ENCODE data around the gene NRG2. TPM values are rescaled to one million over a fixed set of nuclear protein-coding genes. Genes with fewer than 3 reads are reported as not detected.

The NRG2 gene
- polyA plus RNA-seq, 2 of the 4 experiments (the other 2 are of a cell fraction): 1.0 to 1.1 TPM

DNA sequence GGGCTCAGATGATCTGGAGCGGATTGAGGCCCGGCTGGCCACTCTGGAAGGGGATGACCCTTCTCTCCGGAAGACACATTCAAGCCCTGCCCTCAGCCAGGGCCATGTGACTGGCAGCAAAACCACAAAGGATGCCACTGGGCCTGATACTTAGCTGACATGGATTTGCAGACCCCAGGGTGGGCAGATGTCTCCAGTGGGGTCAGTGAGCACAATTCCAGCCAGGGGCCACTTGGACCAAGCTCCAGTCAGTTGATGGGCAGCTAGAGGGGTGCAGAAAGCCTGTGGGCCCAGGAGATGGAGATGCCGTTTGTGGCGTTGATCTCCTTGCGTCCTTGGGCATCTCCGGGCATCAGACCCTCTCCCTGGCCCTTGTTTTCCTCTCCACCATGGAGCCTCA, 200.8 kb downstream of the NRG2 start:
- POLR2A ChIA-PET: no interaction called here
- H3K27ac ChIP-seq: no peak overlapping the region
- FAIRE-seq (no peak), DNase-seq (ENCODE audit: low read depth in 1 of 2, low spot score in 1 of 2) (no peak), ATAC-seq (no peak)
- CTCF ChIA-PET: interaction anchor here (0.9 to 12.5 kb wide), 9 partner anchors 9 to 209 kb away, joined by 3 to 193 read pairs (median 16); no protein-coding TSS in a partner anchor
- H3K4me1 ChIP-seq: peaks cover 4% of the 10 kb centered on the region
- H3K4me3 ChIP-seq: no peak overlapping the region
- TF ChIP-seq KDM5A (IDR thresholded peaks at IDR 0.05) (no peak), HEYL (CRISPR knock-in tag; IDR thresholded peaks at IDR 0.05) (no peak), FOSB (CRISPR knock-in tag; IDR thresholded peaks at IDR 0.05) (no peak), EHF (CRISPR knock-in tag; IDR thresholded peaks at IDR 0.05) (no peak), PHF8 (IDR thresholded peaks at IDR 0.05; ENCODE audit: borderline replicate concordance, low read depth) (no peak), RFX5 (IDR thresholded peaks at IDR 0.05) (no peak)
- TF ChIP-seq, protein P1, sequence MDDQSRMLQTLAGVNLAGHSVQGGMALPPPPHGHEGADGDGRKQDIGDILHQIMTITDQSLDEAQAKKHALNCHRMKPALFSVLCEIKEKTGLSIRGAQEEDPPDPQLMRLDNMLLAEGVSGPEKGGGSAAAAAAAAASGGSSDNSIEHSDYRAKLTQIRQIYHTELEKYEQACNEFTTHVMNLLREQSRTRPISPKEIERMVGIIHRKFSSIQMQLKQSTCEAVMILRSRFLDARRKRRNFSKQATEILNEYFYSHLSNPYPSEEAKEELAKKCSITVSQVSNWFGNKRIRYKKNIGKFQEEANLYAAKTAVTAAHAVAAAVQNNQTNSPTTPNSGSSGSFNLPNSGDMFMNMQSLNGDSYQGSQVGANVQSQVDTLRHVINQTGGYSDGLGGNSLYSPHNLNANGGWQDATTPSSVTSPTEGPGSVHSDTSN (IDR thresholded peaks at IDR 0.05): no peak
- TF ChIP-seq, protein P2, sequence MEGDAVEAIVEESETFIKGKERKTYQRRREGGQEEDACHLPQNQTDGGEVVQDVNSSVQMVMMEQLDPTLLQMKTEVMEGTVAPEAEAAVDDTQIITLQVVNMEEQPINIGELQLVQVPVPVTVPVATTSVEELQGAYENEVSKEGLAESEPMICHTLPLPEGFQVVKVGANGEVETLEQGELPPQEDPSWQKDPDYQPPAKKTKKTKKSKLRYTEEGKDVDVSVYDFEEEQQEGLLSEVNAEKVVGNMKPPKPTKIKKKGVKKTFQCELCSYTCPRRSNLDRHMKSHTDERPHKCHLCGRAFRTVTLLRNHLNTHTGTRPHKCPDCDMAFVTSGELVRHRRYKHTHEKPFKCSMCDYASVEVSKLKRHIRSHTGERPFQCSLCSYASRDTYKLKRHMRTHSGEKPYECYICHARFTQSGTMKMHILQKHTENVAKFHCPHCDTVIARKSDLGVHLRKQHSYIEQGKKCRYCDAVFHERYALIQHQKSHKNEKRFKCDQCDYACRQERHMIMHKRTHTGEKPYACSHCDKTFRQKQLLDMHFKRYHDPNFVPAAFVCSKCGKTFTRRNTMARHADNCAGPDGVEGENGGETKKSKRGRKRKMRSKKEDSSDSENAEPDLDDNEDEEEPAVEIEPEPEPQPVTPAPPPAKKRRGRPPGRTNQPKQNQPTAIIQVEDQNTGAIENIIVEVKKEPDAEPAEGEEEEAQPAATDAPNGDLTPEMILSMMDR (IDR thresholded peaks at IDR 0.05): no peak
- 74% methylated on average over 7 of the region's 7 CpGs for WGBS (ENCODE audit: missing lambda C conversion rate)
- no peaks in the 10 kb centered on the region for H3K9me3 ChIP-seq
- H3K4me2 ChIP-seq: no peak overlapping the region

DNA sequence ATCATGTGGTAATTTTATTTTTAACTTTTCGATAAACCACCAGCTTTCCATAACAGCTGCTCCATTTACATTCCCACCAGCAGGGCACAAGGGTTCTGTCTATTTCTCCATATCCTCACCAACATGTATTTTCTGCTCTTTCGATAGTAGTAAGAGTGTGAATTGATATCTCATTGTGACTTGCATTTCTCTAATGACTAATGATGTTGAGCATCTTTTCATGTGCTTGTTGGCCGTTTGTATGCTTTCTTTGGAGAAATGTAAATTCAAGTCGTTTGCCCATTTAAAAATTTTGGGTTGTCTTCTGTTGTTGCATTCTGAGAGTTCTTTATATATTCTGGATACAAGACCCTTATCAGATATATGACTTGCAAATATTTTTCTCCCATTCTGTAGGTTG, 201.6 kb downstream of the NRG2 start:
- Histone ChIP-seq H3K4me3 (no peak overlapping the region), H3K27ac (no peak overlapping the region), H3K4me1 (no peaks in the 10 kb centered on the region), H3K9me3 (no peaks in the 10 kb centered on the region), H3K4me2 (no peak overlapping the region)
- 29% methylated on average over 4 of the region's 4 CpGs for WGBS (ENCODE audit: missing lambda C conversion rate)
- ChIA-PET CTCF (interaction anchor here (0.9 to 12.5 kb wide), 4 partner anchors 8 to 58 kb away, joined by 3 to 193 read pairs (median 12); no protein-coding TSS in a partner anchor), POLR2A (no interaction called here)
- TF ChIP-seq NFE2L2 (conservative IDR thresholded peaks at IDR 0.05; ENCODE audit: low read length) (0 out of 2 replicates have a peak, but pooled peaks have one; percentile 49), POLR2A (IDR thresholded peaks at IDR 0.05; ENCODE audit: low read length) (no peak), ZNF302 (CRISPR knock-in tag; IDR thresholded peaks at IDR 0.05) (no peak), NR3C1 (IDR thresholded peaks at IDR 0.05) (no peak)
- DNase-seq (ENCODE audit: low read depth in 1 of 2, low spot score in 1 of 2) (no peak), FAIRE-seq (no peak), ATAC-seq (no peak)

DNA sequence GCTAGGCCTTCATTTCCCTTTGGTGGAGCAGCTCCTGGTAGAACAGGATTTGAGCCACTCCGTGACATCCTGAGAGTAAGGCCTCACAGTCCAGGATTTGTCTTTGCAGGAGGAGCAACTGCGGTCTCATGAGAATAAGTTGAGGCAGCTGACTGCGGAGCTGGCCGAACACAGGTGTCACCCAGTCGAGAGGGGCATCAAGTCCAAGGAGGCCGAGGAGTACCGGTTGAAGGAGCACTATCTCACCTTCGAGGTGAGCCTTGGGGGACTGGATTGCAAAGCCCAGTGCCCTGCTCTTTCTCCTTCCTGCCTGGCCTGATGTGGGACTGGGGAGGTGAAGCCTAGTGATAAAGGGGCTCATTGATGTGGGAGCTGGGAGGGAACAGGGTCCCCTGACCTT, 203.2 kb downstream of the NRG2 start:
- Histone ChIP-seq H3K9me3 (no peaks in the 10 kb centered on the region), H3K27ac (no peak overlapping the region), H3K4me2 (no peak overlapping the region), H3K4me1 (no peaks in the 10 kb centered on the region), H3K4me3 (no peak overlapping the region)
- DNase-seq (ENCODE audit: low read depth in 1 of 2, low spot score in 1 of 2) (no peak), ATAC-seq (no peak), FAIRE-seq (no peak)
- 64% methylated on average over 8 of the region's 8 CpGs for WGBS (ENCODE audit: missing lambda C conversion rate)
- ChIA-PET POLR2A (interaction anchor here (0.7 kb wide), 1 partner anchor 288 kb away, joined by 5 read pairs; no protein-coding TSS in a partner anchor), CTCF (interaction anchor here (1.0 to 5.6 kb wide), 6 partner anchors 18 to 129 kb away, joined by 3 to 43 read pairs (median 6); no protein-coding TSS in a partner anchor)
- no peak for TF ChIP-seq ZFP36 (IDR thresholded peaks at IDR 0.05; ENCODE audit: borderline replicate concordance, partially characterized antibody)
- no peak for TF ChIP-seq GATA3 (IDR thresholded peaks at IDR 0.05; ENCODE audit: borderline replicate concordance)
- TF ChIP-seq NR3C1 (IDR thresholded peaks at IDR 0.05): no peak
- TF ChIP-seq SREBF2 (IDR thresholded peaks at IDR 0.05): no peak
- TF ChIP-seq CHD4 (IDR thresholded peaks at IDR 0.05; ENCODE audit: borderline replicate concordance): no peak
- no peak for TF ChIP-seq ESRRA (IDR thresholded peaks at IDR 0.05; ENCODE audit: borderline replicate concordance, low read length)
- TF ChIP-seq HOXB5 (CRISPR knock-in tag; IDR thresholded peaks at IDR 0.05): no peak
- TF ChIP-seq CBX8 (IDR thresholded peaks at IDR 0.05): no peak
- TF ChIP-seq, protein P3, sequence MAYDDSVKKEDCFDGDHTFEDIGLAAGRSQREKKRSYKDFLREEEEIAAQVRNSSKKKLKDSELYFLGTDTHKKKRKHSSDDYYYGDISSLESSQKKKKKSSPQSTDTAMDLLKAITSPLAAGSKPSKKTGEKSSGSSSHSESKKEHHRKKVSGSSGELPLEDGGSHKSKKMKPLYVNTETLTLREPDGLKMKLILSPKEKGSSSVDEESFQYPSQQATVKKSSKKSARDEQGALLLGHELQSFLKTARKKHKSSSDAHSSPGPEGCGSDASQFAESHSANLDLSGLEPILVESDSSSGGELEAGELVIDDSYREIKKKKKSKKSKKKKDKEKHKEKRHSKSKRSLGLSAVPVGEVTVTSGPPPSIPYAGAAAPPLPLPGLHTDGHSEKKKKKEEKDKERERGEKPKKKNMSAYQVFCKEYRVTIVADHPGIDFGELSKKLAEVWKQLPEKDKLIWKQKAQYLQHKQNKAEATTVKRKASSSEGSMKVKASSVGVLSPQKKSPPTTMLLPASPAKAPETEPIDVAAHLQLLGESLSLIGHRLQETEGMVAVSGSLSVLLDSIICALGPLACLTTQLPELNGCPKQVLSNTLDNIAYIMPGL (CRISPR knock-in tag; IDR thresholded peaks at IDR 0.05; ENCODE audit: borderline replicate concordance): no peak
- TF ChIP-seq NFE2L2 (conservative IDR thresholded peaks at IDR 0.05; ENCODE audit: low read length): no peak
- TF ChIP-seq, protein P4, sequence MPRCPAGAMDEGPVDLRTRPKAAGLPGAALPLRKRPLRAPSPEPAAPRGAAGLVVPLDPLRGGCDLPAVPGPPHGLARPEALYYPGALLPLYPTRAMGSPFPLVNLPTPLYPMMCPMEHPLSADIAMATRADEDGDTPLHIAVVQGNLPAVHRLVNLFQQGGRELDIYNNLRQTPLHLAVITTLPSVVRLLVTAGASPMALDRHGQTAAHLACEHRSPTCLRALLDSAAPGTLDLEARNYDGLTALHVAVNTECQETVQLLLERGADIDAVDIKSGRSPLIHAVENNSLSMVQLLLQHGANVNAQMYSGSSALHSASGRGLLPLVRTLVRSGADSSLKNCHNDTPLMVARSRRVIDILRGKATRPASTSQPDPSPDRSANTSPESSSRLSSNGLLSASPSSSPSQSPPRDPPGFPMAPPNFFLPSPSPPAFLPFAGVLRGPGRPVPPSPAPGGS (IDR thresholded peaks at IDR 0.05): no peak
- no peak for TF ChIP-seq CEBPB (IDR thresholded peaks at IDR 0.05)
- TF ChIP-seq, protein P2 (IDR thresholded peaks at IDR 0.05): no peak
- TF ChIP-seq, protein P5, sequence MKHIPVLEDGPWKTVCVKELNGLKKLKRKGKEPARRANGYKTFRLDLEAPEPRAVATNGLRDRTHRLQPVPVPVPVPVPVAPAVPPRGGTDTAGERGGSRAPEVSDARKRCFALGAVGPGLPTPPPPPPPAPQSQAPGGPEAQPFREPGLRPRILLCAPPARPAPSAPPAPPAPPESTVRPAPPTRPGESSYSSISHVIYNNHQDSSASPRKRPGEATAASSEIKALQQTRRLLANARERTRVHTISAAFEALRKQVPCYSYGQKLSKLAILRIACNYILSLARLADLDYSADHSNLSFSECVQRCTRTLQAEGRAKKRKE (CRISPR knock-in tag; IDR thresholded peaks at IDR 0.05; ENCODE audit: low read depth): no peak
- TF ChIP-seq, protein P1 (IDR thresholded peaks at IDR 0.05): no peak

Data from A549 (cell line).